ENCODE results near the gene ESPN. TPM values are rescaled to one million over a fixed set of nuclear protein-coding genes. Genes with fewer than 3 reads are reported as not detected.
"Not testable (repeated sequence)": the region's sequence is repeated elsewhere in the genome, so short reads cannot be mapped to it uniquely, and the experiment has no call there.

The ESPN gene
- total RNA-seq, 1 donor from 2014 or later = 0.90 TPM

DNA sequence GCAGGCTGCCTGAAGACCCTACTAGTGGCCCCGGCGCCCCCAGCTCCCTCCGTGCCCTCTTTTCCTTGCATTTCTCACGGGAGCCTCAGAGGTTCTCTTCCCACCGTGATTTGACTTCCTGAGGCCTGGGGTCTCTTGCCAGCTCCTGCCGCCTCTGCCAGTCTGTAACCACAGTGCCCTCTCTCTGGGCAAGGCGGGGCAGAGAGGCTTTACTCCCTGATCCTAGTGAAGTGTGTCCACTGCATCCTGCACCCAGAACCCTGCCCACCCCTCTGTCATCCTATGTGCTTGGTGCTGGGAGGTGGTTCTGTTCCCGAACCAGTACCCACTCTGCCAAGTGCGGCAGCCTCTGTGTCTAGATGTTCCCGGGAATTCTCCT, 2.4 kb downstream of the ESPN start:
- no peak for DNase-seq (ENCODE audit: low read depth in 2 of 2)

DNA sequence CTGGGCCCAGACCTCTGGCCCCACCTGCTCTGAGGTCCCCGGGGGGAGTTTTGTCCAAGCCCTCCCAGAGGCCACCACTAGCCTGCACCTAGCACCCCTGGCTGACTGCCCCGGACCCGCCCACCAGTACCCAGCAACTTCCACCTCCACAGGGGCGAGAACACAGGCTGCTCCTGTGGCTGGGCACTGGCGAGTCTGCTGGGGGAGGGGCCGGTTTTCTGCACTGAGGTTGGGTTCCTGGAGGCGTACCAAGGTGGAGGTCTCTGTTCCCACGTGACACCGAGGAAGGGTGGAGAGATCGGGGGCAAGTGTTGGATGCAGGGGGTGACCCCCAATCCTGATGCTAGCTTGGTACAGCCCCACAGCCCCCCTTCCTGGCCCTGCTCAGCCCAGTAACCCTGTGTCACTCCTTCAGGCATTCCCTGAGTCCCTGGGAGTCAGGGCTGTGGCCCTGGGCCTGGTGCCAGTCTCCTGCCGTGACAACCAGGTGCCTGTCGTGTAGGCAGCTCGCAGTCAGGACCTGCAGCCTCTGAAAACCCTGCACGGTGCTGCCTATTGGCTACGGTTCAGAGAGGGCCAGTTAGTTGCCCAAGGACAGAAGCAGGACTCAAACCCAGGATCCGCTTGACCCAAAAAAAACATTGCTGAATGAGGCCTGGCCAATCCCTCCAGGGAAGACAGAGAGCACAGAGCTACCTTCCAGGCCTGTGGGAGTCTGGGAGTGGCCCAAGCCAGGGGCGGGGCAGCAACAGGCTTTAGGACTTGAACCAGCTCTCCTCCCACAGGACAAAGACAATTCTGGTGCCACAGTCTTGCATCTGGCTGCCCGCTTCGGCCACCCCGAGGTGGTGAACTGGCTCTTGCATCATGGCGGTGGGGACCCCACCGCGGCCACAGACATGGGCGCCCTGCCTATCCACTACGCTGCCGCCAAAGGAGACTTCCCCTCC, 3.1 kb downstream of the ESPN start:
- DNase-seq (ENCODE audit: low read depth in 2 of 2) = no peak

DNA sequence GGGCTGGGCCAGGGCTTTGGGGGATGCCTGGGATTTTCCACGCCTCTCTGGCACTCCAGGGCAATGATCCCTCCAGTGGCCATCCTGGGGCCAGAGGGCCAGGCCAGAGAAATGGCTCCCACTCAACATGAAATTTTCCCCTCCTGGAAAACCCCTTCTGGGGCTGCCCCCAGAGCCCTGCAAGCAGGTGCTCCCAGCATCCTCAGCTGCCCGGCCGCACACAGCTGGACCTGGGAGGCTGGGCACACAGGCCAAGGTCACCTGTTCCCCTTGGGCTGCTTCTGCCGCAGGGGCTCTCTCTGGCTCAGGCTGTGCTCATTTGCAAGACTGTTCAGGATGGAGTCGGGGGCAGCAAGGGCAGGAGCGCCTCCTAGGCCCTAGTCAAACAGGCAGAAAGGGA, 3.9 kb downstream of the ESPN start:
- not testable (repeated sequence) for DNase-seq (ENCODE audit: low read depth in 2 of 2)

DNA sequence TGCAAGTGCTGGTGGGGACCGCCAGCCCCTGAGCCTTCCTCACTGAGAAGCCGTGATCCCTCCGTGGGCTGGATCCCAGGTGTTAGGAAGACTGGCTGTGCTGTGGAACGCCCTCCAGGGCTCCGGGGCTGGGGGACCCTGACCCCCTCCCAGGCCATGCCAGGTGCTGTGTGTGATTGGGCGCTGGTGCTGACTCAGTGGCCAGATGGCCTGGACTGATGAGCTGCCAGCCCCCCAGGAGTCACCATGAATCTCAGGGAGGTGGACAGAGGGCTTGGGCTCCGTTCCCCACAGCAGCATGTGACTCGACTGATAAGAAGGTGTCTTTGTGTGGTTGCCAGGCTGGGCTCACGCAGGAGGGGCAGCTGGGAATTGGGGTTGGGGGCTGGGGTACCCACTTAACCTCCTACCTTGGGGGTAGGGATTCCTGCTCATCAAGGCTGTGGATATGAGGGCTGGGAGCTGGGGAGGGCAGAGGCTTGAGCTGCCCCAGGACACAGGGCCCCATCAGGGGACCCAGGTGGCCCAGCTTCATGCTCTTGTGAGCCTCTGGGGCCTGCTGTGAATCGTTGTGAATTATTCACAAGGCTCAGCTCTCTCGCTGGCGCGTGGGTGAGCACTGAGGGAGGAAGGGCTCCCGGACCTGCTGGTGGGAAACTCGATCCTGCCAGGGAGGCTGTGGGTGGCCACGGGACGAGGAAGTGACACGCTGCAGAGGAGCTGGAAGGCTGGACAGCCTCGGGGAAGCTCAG, 5.3 kb downstream of the ESPN start:
- not testable (repeated sequence) for DNase-seq (ENCODE audit: low read depth in 2 of 2)

GRCh38 chr1:6431645-6432579, 7.3 kb downstream of the ESPN start:
- not testable (repeated sequence) for DNase-seq (ENCODE audit: low read depth in 2 of 2)

GRCh38 chr1:6434186-6434585, 9.6 kb downstream of the ESPN start:
- DNase-seq (ENCODE audit: low read depth in 2 of 2) = no peak

GRCh38 chr1:6435129-6435528, 10.6 kb downstream of the ESPN start:
- DNase-seq (ENCODE audit: low read depth in 2 of 2) = no peak

DNA sequence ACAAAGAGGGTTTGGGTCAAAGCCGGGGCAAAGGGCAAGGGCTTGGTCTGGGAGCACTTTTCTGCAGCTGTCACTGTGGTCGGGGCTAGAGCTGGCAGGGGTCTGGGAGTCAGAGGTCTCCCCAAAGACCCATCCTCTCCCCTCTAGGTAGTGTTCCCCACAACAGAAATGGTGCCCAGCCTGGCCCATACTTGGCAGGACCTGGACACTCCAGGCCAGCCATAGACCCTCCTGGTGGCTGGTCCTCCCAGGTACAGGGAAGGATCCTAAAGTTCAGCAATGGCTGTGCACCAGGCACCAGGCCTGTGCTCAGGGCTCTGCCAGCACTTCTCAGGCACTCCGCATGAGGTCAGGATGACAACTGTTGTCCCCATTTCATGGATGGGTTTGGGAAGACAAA, 11.0 kb downstream of the ESPN start:
- DNase-seq (ENCODE audit: low read depth in 2 of 2) = no peak

DNA sequence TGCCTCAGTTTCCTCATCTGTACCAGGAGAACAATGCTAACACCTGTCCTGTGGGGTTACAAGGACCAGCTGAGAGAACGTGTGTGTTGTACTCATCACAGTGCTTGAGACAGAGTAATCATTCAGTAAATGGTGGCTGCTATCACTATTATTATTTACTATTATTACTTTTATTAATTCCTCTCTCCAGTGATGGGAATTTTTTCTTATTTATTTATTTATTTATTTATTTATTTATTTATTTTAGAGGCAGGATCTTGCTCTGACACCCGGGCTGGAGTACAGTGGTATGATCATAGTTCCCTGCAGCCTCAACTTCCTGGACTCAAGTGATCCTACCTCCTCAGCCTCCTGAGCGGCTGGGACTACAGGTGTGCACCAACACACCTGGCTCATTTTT, 11.7 kb downstream of the ESPN start:
- DNase-seq (ENCODE audit: low read depth in 2 of 2) = not testable (repeated sequence)

GRCh38 chr1:6437012-6437700, 12.6 kb downstream of the ESPN start:
- not testable (repeated sequence) for DNase-seq (ENCODE audit: low read depth in 2 of 2)

GRCh38 chr1:6438047-6438525, 13.5 kb downstream of the ESPN start:
- peak; percentile 43 to 67 for DNase-seq (ENCODE audit: low read depth in 2 of 2)

DNA sequence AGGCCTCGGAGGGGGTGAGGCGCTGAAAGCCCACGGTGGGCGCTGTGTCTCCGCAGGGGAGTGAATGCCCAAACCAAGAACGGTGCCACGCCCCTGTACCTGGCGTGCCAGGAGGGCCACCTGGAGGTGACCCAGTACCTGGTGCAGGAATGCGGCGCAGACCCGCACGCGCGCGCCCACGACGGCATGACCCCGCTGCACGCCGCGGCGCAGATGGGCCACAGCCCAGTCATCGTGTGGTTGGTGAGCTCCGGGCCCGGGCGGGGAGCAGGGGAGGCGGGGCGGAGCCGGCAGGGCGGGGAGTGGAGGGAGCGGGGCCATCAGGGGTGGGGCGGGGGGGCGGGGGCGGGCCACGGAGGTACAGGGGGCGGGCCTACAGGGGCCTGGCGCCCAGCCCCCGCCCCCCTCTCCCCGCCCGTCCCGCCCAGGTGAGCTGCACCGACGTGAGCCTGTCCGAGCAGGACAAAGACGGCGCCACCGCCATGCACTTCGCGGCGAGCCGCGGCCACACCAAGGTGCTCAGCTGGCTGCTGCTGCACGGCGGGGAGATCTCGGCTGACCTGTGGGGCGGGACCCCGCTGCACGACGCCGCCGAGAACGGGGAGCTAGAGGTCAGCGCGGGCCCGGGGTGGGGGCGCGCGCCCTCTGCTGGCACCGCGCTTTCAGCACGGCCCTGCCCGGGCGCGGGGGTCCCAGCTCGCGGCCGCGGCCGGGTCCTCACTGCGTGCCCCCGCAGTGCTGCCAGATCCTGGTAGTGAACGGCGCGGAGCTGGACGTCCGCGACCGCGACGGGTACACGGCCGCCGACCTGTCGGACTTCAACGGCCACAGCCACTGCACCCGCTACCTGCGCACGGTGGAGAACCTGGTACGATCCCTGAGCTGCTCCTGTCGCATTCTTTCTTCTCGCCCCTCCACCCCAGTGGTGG, 15.9 kb downstream of the ESPN start:
- DNase-seq (ENCODE audit: low read depth in 2 of 2) = peak in 1 of 2 donors; percentile 44

DNA sequence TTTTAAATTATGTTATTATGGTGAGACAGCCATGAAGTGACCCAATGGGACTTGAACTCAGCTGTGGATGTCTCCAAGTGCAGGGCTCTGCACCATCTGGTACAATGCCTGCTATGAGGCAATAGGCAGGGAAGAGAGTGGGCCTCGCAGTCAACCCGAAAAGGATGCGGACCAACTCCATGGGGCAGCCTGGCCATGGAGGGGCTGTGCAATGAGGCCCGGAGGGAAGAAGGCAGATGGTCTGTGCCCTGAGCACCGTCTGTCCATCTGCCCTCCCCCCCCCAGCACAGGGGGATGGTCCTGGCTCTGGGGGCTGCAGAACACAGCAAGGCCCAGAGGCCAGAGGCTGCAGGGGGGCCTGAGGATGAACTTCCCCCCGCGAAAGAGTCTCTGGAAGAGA, 17.0 kb downstream of the ESPN start:
- no peak for DNase-seq (ENCODE audit: low read depth in 2 of 2)

- DNase-seq (ENCODE audit: low read depth in 2 of 2) = no peak
Observed at GRCh38 chr1:6443339-6444115, 19.0 kb downstream of the ESPN start.

- no peak for DNase-seq (ENCODE audit: low read depth in 2 of 2)
Observed at GRCh38 chr1:6444377-6444776, 19.8 kb downstream of the ESPN start.

DNA sequence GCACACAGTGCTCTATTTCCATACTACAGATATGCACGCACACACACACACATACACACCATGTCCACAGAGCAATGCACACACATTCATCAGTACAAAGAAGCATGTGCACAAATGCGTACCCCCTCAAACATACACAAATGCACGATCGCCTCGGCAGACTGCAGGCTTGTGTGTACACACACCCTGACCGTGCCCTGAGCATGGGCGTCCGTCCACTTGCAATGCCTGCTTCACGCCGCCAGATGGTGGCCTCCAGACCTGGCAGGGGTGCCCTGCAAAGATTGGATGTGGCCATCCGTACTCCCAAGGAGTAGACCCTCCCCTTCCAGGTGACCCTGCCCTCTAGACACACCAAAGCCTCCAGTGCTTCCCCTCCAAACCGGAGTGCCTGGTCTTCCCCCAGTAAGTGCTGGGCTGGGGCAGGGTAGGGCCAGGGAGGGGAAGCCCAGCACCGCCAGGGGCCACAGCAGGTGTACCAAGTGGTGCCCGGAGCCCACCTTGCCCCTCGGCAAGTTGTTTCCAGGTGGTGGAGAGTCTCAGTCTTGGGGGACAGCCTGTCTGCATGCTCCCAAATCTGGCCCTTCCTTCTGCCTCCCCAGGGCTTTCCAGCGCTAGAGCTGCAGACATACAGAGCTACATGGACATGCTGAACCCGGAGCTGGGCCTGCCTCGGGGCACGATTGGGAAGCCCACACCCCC, 20.6 kb downstream of the ESPN start:
- DNase-seq (ENCODE audit: low read depth in 2 of 2) = peak in 1 of 2 donors; percentile 50

DNA sequence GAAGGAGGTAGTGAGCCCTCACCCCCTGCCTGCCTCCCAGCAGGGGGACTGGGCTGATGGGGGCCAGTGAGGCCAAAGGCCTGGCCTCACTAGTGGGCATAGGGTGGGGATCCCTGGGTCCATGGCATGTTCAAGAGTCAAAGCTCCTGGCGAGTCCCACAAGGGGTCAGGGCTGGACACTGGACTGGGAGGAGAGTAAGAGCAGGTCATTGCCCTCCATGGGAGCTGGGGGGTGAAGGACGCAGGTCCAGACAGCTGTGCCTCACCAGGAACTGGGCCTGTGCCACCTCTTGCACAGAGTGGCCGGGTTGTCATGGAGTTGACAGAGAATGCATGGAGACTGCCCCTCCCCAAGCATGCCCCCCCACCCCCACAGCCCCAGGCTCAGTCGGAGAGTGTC, 21.4 kb downstream of the ESPN start:
- not testable (repeated sequence) for DNase-seq (ENCODE audit: low read depth in 2 of 2)

- DNase-seq (ENCODE audit: low read depth in 2 of 2) = no peak
Observed at GRCh38 chr1:6446665-6447015, 22.1 kb downstream of the ESPN start.

All from dermis microvascular lymphatic vessel endothelial cell (primary cell).